Lower leg skin (tissue), 4 donors: ENCODE data around the gene RASD2. TPM values are rescaled to one million over a fixed set of nuclear protein-coding genes. Genes with fewer than 3 reads are reported as not detected.

Experiments
- DNase-seq, 2 donors: peaks; one replicate each; pipeline ENCODE4 v3.0.0-alpha.2; 2019; ENCODE audit warnings: low spot score in 2 of 2
- H3K4me3 ChIP-seq: fragments of 200-600 bp; sonication (generic); 2 replicates; pipeline ENCODE4 v1.5.1; 2017; ENCODE audit warnings: mild to moderate bottlenecking, low read depth; ENCODE audit not compliant: poor library complexity, severe bottlenecking
- CTCF ChIP-seq, 3 donors: fragments of 450-650 bp; IDR thresholded peaks; one replicate each; pipeline ENCODE4 v1.5.1; 2016; ENCODE audit warnings: antibody characterized with exemption in 3 of 3, mild to moderate bottlenecking in 3 of 3, moderate library complexity in 2 of 3
- POLR2A ChIP-seq, 2 donors: fragments of 450-650 bp; IDR thresholded peaks; one replicate each; pipeline ENCODE4 v1.6.1; 2016 to 2017; ENCODE audit warnings: antibody characterized with exemption in 2 of 2, mild to moderate bottlenecking in 1 of 2, moderate library complexity in 1 of 2
- WGBS, 2 donors: methylation state at CpG; one replicate each; pipeline ENCODE4 v1.1.5; 2018; 5-methylcytosine and 5-hydroxymethylcytosine counted together
- intact Hi-C: fragments of 100-400 bp; cut with DNase I; formaldehyde crosslinking; loops from one replicate; pipeline ENCODE4 v1.15.0; 2023; ENCODE audit warnings: low total_unique reads
- total RNA-seq, 4 donors: library from RNA; depleted of rRNA; stranded (reverse); fragments of >200 nt; gene quantifications; one replicate each; pipeline ENCODE4 v1.1.0, GENCODE V29; 2016

RASD2 gene
- total RNA-seq, 4 donors from 2014 or later, result 0.27 to 3.2 (median 1.4) TPM

GRCh38 chr22:35537232-35537631 is 3.4 kb upstream of the RASD2 start:
- WGBS, 2 donors, result 61 to 65% methylated on average over 7 of the region's 7 CpGs
- intact Hi-C loops, result no loop called here
- no peak overlapping the region for H3K4me3 ChIP-seq
- TF ChIP-seq POLR2A (IDR thresholded peaks at IDR 0.05) (no peak), CTCF (IDR thresholded peaks at IDR 0.05) (no peak)
- DNase-seq, result no peak

GRCh38 chr22:35538801-35539321 is 1.8 kb upstream of the RASD2 start:
- no peak for DNase-seq
- intact Hi-C loops, result no loop called here

GRCh38 chr22:35539487-35539886 is 1.1 kb upstream of the RASD2 start:
- intact Hi-C loops, result no loop called here
- TF ChIP-seq CTCF (IDR thresholded peaks at IDR 0.05), result no peak
- no peak for TF ChIP-seq POLR2A (IDR thresholded peaks at IDR 0.05)
- DNase-seq, result no peak
- 15 to 22% methylated on average over 3 of the region's 3 CpGs for WGBS, 2 donors
- H3K4me3 ChIP-seq, result no peak overlapping the region

More at GRCh38 chr22:35538801-35539321, 1.8 kb upstream of the RASD2 start:
- TF ChIP-seq CTCF (IDR thresholded peaks at IDR 0.05), result no peak
- no peak for TF ChIP-seq POLR2A (IDR thresholded peaks at IDR 0.05)
- WGBS, 2 donors, result 61 to 71% methylated on average over 5 of the region's 5 CpGs
- H3K4me3 ChIP-seq, result no peak overlapping the region

GRCh38 chr22:35539910-35540594 is 579 bp upstream of the RASD2 start:
- peak in 1 of 2 donors; percentile 89 for DNase-seq
- WGBS, 2 donors, result 5 to 6% methylated on average over 12 to 29 of the region's 89 CpGs

GRCh38 chr22:35541254-35541748 is 670 bp downstream of the RASD2 start:
- no peak overlapping the region for H3K4me3 ChIP-seq
- intact Hi-C loops, result no loop called here
- DNase-seq, result no peak
- WGBS, 2 donors, result 3 to 7% methylated on average over 16 to 22 of the region's 28 CpGs
- TF ChIP-seq CTCF (IDR thresholded peaks at IDR 0.05), result no peak
- no peak for TF ChIP-seq POLR2A (IDR thresholded peaks at IDR 0.05)

More at GRCh38 chr22:35539910-35540594, 579 bp upstream of the RASD2 start:
- no peak for TF ChIP-seq CTCF (IDR thresholded peaks at IDR 0.05)
- no peak for TF ChIP-seq POLR2A (IDR thresholded peaks at IDR 0.05)
- H3K4me3 ChIP-seq, result no peak overlapping the region
- intact Hi-C loops, result no loop called here
